H1 (cell line): ENCODE measurements around the gene INKA2. TPM values are rescaled to one million over a fixed set of nuclear protein-coding genes. Genes with fewer than 3 reads are reported as not detected.

ENCODE experiments used
- ASH2L ChIP-seq: fragments of 200-600, 300-600 bp; sonication (generic); IDR thresholded peaks from one replicate; pipeline ENCODE4 v1.7.1; 2017; ENCODE audit warnings: low read length
- CBX5 ChIP-seq: fragments of 300-800, 300-1000 bp; sonication (generic); IDR thresholded peaks from 2 replicates; pipeline ENCODE4 v1.7.1; 2016; ENCODE audit warnings: antibody characterized with exemption, low read length, low read depth
- CEBPB ChIP-seq: IDR thresholded peaks from 2 replicates; pipeline ENCODE4 v1.6.1; 2012; ENCODE audit warnings: low read depth, low read length
- CHD1 ChIP-seq: IDR thresholded peaks from 2 replicates; pipeline ENCODE4 v1.6.1; 2012; ENCODE audit warnings: low read depth, low read length, improper control_type of control experiment
- CHD2 ChIP-seq: IDR thresholded peaks from 2 replicates; pipeline ENCODE4 v1.6.1; 2012; ENCODE audit warnings: low read length, improper control_type of control experiment
- CREB1 ChIP-seq: IDR thresholded peaks from 2 replicates; pipeline ENCODE4 v1.6.1; 2012; ENCODE audit warnings: inconsistent platforms
- CTCF ChIP-seq, 3 experiments: IDR thresholded peaks; 1 replicate in 2 of 3; 2 replicates in 1 of 3; pipeline versions ENCODE4 v1.5.1 to v1.6.1; 2011; ENCODE audit warnings: low read length in 3 of 3, mild to moderate bottlenecking in 3 of 3, inconsistent platforms in 2 of 3, low read depth in 1 of 3, moderate library complexity in 1 of 3; ENCODE audit not compliant: insufficient read depth in 1 of 3; ENCODE audit errors: control extremely low read depth in 1 of 3
- EGR1 ChIP-seq: IDR thresholded peaks from 2 replicates; pipeline ENCODE4 v1.6.1; 2011; ENCODE audit warnings: low read depth, low read length, borderline replicate concordance
- GTF2F1 ChIP-seq: IDR thresholded peaks from 2 replicates; pipeline ENCODE4 v1.6.1; 2012; ENCODE audit warnings: low read depth, low read length, improper control_type of control experiment, borderline replicate concordance
- HDAC6 ChIP-seq: IDR thresholded peaks from one replicate; pipeline ENCODE4 v1.7.1; 2012; ENCODE audit warnings: low read depth, mild to moderate bottlenecking, inconsistent platforms, low read length, moderate library complexity
- JUN ChIP-seq: IDR thresholded peaks from 2 replicates; pipeline ENCODE4 v1.6.1; 2011; ENCODE audit warnings: low read depth, mild to moderate bottlenecking, improper control_type of control experiment, low read length
- KDM4A ChIP-seq: IDR thresholded peaks from one replicate; pipeline ENCODE4 v1.7.1; 2012; ENCODE audit warnings: low read depth, mild to moderate bottlenecking, moderate library complexity, low read length, inconsistent platforms; ENCODE audit not compliant: severe bottlenecking
- MAFK ChIP-seq: IDR thresholded peaks from 2 replicates; pipeline ENCODE4 v1.6.1; 2012; ENCODE audit warnings: low read depth, mild to moderate bottlenecking, improper control_type of control experiment, low read length
- MAX ChIP-seq: IDR thresholded peaks from 2 replicates; pipeline ENCODE4 v1.6.1; 2012; ENCODE audit warnings: inconsistent platforms
- PHF8 ChIP-seq: fragments of 200-600 bp; sonication (generic); conservative IDR thresholded peaks from 2 replicates; pipeline ENCODE4 v1.7.1; 2012; ENCODE audit warnings: low read depth, mild to moderate bottlenecking, inconsistent platforms, low read length, moderate library complexity
- POLR2A ChIP-seq, 2 experiments: IDR thresholded peaks; 1 replicate in 1 of 2; 2 replicates in 1 of 2; pipeline ENCODE4 v1.6.1; 2011; ENCODE audit warnings: low read depth in 2 of 2, low read length in 2 of 2, mild to moderate bottlenecking in 2 of 2; ENCODE audit errors: control extremely low read depth in 1 of 2
- POU5F1 ChIP-seq: IDR thresholded peaks from 2 replicates; pipeline ENCODE4 v1.6.1; 2011; ENCODE audit warnings: low read depth, mild to moderate bottlenecking, low read length, moderate library complexity
- RFX5 ChIP-seq: IDR thresholded peaks from 2 replicates; pipeline ENCODE4 v1.6.1; 2011; ENCODE audit warnings: low read depth, low read length, improper control_type of control experiment, borderline replicate concordance
- SIN3A ChIP-seq, 2 experiments: IDR thresholded peaks in 1 of 2; conservative IDR thresholded peaks in 1 of 2; 2 replicates each; pipeline ENCODE4 v1.6.1; 2011 to 2012; ENCODE audit warnings: low read length in 2 of 2, improper control_type of control experiment in 1 of 2, low read depth in 1 of 2, mild to moderate bottlenecking in 1 of 2
- SP2 ChIP-seq: IDR thresholded peaks from 2 replicates; pipeline ENCODE4 v1.6.1; 2012; ENCODE audit warnings: mild to moderate bottlenecking, low read length, inconsistent platforms
- SRF ChIP-seq: IDR thresholded peaks from 2 replicates; pipeline ENCODE4 v1.6.1; 2011; ENCODE audit warnings: mild to moderate bottlenecking, low read depth, low read length, moderate library complexity
- TAF7 ChIP-seq: optimal IDR thresholded peaks from 2 replicates; pipeline ENCODE3; 2011; ENCODE audit warnings: low read depth, mild to moderate bottlenecking, inconsistent platforms, low read length, moderate library complexity, borderline replicate concordance
- TBP ChIP-seq: IDR thresholded peaks from 2 replicates; pipeline ENCODE4 v1.6.1; 2011; ENCODE audit warnings: low read depth, low read length, improper control_type of control experiment
- polyA plus RNA-seq, 7 experiments: library from polyadenylated mRNA; depleted of rRNA in 3 of 7; stranded (reverse) in 5 of 7; unstranded in 2 of 7; fragments of >200 nt in 5 of 7; fragments of 200-250 nt in 2 of 7; gene quantifications; 1 replicate in 5 of 7; 2 replicates in 1 of 7; 4 replicates in 1 of 7; pipeline versions ENCODE4 v1.2.1 to v1.2.3, GENCODE V29; 2011 to 2013; ENCODE audit warnings: missing spikeins in 2 of 7, mixed read lengths in 2 of 7
- total RNA-seq: library from RNA; stranded (reverse); fragmentation: NEBNext Ultra II Directional; extraction: Animal tissue kit (Norgen Biotek cat#: 25700); gene quantifications from 2 replicates; pipeline ENCODE4 v1.2.1, GENCODE V29; 2021

INKA2 gene
- total and polyA plus RNA-seq, 2 of the 8 experiments (the other 6 are each of a cell fraction or from before 2014, with no cell fraction given), result 4.2 to 11.5 TPM

- TF ChIP-seq TBP (peak; percentile 53), JUN (no peak), GTF2F1 (no peak), HDAC6 (no peak), KDM4A (peak; percentile 72), POLR2A (IDR thresholded peaks at IDR 0.05; ENCODE audit: control extremely low read depth in 1 of 2, low read depth in 2 of 2, low read length in 2 of 2) (peak; percentile 37 to 64), SP2 (peak; percentile 9; the same call in 1 of the 2 replicates), TAF7 (peak; percentile 89), SIN3A (conservative IDR thresholded peaks at IDR 0.05 in 1 of 2, IDR thresholded peaks at IDR 0.05 in 1 of 2; ENCODE audit: low read depth in 1 of 2, low read length in 2 of 2) (peak in 1 of 2 experiments; percentile 4; a peak in 1 of 4 replicates), SRF (no peak), CTCF (IDR thresholded peaks at IDR 0.05; ENCODE audit: control extremely low read depth in 1 of 3, insufficient read depth in 1 of 3, low read depth in 1 of 3, low read length in 3 of 3) (no peak), CEBPB (no peak), CBX5 (no peak), ASH2L (no peak), CREB1 (peak; percentile 35; the same call in 1 of the 2 replicates), CHD2 (peak; percentile 7; the same call in 1 of the 2 replicates), PHF8 (peak; percentile 53), CHD1 (no peak), RFX5 (no peak), EGR1 (no peak), POU5F1 (no peak), MAFK (no peak), MAX (peak; percentile 94)
Observed at GRCh38 chr1:111739194-111739924, at the start of gene INKA2 (continued).
